IPS DF 19.7 (cell line): Measurements from ENCODE around the gene GYG2.
"Not testable (repeated sequence)": the region's sequence is repeated elsewhere in the genome, so short reads cannot be mapped to it uniquely, and the experiment has no call there.

ENCODE experiments used
- DNase-seq: peaks from one replicate; pipeline ENCODE4 v3.0.0-alpha.2; 2013; ENCODE audit warnings: low read depth, low spot score

Gene GYG2

DNA sequence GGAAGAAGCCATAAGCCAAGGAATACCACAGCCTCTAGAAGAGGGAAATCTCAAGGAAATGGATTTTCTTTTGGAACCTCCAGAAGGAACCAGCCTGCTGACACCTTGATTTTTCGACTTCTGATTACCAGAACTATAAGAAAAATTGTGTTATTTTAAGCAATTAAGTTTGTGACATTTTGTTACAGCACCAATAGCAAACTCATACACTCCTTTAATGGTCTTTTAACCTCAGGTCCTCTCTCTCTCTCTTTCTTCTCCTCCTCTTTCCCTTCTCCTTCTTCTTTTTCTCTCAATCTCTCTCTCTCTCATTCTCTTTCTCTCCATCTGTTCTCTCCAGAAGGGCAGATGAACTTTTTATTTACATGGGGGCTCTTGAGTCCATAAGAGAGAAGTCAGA lies 74.1 kb downstream of the GYG2 start:
- DNase-seq, result no peak

DNA sequence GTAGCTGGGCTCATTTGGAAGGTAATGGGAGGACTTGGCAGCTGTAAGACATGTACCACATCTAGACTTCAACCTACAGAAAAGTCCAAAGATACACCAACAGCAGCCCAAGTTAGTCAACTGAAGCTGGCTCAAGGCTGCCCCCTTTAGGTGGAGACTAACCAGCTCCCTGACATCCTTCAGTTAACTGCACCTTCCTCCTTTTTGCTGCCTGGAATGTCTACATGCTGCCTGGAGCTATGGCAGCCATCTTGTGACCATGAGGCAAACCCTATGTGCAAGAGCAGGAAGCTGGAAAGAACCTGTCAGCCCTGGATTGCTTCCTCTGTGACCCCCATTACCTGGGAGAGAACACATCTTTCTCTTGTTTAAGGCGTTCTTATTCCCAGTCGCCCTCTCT lies 74.6 kb downstream of the GYG2 start:
- DNase-seq, result no peak

DNA sequence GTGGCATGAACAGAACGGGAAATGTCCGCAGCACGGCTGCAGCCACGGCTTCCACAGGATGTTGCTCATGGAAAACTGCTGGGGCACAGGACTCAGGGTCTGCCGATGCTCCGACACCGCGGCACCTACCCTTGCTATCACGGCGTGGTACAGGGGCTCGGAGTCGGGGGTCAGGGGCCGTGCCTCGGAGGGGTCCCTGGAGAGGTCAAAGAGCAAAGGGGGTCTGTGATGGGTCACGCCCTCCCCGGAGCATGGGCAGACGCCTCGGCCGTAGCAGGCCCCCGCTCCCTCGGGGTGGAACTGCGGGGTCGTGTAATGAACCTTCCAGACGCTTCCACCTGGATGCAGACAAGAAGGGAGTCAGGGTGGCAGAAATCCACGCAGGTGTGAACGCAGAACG lies 78.6 kb downstream of the GYG2 start:
- DNase-seq, result no peak

DNA sequence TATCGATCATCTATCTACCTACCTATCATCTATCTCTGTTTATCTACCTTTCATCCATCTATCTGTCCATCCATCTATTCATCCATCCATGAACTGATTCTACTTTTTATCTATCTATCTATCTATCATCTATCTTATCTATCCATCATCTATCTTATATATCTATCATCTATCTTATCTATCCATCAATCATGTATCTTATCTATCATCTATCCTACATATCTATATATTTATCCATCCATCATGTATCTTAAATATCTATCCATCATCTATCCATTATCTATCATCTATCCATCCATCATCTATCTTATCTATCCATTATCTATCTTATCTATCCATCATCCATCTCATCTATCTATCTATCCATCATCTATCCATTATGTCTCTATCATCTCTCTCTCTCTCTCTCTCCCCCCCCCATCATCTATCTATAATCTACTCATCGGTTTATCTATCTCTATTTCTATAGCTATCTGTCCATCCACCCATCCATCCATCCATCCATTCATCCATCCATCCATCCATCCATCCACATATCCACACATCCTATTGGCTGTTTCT lies 79.5 kb downstream of the GYG2 start:
- DNase-seq, result no peak

DNA sequence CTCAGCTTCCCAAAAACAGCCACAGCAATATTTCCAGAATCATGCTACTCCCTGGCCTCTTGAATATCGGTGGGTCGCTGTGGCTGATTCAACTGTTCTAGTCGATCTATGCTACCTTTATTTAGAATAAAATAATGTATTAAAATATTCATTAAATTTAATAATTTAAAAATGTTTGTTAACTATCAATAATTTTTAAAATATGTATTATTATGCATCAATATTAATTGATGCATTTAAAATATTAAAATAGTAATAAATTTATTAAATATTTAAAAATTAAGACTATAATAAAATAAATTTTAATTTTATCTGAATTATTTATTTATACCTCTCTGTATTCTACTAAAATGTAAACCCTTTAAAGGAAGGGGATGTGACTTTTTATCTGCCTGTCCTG lies 81.4 kb downstream of the GYG2 start:
- DNase-seq, result no peak

DNA sequence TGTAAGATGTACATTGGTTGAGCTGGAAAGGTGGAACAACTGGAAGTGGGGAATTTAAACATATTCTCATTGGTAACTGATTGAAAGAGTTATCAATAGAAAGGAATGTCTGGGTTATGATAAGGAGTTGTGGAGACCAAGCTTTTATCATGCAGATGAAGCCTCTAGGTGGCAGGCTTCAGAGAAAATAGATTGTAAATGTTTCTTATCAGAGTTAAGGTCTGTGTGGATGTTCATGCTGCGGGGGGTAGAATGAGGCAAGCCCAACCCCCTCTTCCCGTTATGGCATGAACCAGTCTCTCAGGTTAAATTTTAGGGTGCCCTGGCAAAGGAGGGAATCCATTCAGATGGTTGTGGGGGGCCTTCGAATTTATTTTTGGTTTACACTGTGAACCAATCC lies 84.4 kb downstream of the GYG2 start:
- no peak for DNase-seq

DNA sequence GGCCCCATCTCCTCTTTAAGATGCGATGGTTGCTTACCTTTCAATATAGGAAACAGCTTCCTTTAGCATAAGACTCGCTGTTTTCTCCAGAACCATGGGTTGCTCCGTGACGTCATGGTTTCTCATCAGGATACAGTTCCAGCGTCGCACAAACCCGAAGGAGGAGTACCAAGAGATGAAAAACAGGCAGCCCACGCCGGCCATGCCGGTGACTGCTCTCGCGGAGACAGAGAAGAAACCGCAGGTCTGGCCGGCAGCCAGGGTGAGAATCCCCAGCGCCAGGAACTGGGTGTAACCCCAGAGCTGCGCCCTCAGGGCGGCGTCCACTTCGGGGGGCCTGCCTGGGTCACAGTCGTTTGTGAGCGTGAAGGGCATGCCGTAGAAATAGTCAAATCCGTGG lies 89.0 kb downstream of the GYG2 start:
- DNase-seq, result no peak

DNA sequence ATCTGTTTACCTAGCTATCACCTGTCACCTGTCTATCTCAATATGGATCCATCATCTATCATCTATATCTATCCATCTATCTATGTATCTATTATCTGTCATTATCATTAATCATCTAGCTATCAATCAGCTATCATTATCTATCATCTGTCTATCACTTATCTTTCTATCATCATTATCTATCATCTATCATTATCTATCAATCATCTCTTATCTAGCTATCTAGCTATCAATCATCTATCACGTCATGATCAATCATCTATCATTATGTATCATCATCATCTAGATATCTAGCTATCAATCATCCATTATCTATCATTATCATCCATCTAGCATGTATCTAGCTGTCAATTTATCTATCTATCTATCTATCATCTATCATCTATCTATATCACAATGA lies 92.5 kb downstream of the GYG2 start:
- DNase-seq, result no peak

DNA sequence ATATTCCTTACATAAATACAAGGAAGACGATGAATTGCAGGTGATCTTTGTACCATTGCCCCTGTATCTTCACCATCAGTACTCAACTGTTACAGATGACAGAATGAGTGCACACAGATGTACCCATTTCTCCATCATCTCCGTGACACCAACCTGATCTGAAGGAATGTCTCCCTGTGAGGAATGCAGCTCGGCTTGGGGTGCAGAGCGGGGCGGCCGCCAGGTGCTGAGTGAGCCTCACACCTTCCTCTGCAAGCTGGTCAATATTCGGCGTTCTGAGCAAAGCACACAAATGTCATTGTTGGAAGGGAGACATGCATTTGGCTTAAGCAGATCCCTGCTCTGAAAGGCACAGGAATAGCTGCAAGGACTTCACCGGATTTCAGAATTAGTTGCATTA lies 93.0 kb downstream of the GYG2 start:
- DNase-seq, result no peak

DNA sequence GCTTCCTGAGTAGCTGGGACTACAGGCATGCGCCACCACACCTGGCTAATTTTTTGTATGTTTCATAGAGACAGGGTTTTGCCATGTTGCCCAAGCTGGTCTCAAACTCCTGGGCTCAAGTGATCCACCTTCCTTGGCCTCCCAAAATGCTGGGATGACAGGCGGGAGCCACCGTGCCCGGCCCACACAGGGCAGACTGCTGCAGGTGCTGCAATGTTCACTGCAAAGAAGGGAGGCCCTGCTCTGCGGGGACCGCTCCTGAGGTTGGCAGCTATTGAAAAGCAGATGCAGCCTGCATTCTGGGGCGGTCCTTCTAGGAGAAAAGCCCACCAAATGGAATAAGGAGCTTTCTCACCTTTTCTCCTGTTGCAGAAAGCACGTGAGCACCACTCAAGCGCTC lies 95.4 kb downstream of the GYG2 start:
- no peak for DNase-seq

DNA sequence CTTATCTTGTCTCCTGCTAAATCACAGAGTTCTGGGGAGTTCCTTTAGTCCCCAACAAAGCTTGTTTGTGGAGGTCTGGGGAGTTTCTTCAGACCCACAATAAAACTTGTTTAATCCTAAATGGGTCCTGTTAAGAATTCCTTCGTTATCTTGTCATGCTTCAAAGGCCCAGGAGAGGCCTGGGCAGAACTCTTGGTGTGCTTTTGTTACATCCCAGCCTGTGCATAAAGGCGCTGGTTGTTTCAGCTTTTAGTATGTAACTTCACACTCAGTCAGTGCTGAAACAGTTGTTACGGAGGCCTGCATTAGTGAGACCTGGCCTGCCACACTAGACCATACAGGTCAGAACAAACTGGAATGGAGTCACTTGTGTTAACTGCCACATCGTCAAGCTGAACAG lies 97.5 kb downstream of the GYG2 start:
- not testable (repeated sequence) for DNase-seq

DNA sequence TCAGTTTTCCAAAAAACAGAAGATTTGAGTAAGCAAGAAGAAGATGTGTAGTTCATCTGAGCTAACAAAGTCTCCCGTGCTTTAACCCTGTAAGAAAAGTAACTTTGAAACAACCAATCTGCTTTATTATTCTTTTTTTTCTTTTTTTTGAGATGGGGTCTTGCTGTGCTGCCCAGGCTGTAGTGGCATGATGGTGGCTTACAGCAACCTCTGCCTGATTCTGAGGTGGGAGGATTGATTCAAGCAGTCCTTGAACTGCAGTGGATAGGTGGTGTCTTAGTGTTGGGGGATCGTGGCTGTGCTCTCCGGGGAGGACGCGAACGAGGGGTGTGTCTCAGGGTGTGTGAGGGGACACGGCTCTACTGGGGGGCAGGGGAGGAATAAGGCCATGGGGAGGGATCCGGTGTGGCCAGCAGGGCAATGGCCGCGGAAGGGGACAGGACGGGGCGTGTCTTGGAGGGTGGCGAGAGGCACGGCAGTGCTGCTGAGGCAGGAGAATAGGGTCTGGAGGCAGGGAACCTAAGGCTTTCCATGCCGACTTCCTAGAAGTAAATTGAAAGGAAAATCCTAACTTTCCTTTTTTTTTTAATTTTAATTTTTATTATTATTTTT lies 98.0 kb downstream of the GYG2 start:
- no peak for DNase-seq

DNA sequence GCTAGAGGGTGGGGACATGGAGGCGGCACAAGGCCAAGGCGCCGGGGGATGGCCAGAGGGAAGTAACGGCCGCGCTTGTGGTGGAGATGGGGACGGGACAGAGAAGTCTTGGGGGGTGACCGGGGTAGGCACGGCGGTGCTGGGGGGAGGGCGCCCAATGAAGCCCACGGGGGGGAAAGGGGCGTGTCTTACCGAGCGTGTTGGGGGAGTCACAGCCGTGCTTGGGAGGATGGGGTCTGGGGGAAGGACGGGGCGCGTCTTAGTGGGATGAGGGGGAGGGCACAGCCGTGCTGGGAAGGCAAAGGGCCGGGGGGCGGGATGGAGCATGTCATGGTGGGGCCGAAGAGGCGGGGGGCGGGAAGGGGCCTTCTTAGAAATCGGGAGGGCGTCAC lies 99.5 kb downstream of the GYG2 start:
- DNase-seq, result no peak

DNA sequence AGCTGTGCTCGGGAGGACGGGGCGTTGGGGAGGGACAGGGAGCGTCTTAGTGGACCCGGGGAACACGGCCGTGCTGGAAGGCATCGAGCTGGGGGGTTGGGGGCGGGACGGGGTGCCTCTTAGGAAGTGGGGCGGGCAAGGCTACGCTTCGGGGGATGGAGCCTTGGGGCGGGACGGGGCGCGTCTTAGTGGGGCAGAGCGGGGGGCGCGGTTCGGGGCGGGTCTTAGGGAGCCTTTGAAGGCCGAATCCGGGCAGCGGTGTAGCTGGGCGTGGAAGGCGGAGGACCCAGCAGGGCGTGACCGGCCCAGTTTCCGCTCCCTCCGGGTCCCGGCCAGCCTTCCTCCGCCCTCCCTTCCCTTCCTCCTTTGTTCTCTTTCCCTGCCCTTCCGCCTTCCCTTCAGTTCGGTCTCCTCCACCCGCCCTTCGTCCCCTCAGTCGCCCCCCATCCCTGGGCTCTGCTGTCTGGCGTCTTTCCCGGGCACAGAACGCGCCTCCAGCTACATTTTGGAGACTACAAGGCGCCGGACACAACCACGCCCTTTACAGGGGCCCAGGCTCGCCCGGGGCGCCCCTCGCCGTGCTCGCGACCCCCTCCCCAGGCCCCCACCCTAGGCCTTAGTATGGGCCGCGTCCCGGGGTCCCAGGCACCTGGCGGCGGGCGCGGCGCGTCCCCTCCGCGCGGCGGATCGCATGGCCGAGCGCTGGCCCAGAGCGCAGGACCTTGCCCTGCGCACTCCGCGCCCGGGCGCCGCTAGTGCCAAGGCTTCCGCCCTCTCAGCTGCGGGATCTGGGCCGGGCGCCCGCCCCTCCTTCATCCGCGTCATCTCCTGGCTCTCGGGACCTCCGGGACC lies 100.1 kb downstream of the GYG2 start, which contains the start of gene ARSD:
Gene ARSD, minus strand, starts transcription at position 757 of the 852 bp plus-strand sequence. Its CDS starts 64 bp downstream, at position 693.
- DNase-seq, result no peak

DNA sequence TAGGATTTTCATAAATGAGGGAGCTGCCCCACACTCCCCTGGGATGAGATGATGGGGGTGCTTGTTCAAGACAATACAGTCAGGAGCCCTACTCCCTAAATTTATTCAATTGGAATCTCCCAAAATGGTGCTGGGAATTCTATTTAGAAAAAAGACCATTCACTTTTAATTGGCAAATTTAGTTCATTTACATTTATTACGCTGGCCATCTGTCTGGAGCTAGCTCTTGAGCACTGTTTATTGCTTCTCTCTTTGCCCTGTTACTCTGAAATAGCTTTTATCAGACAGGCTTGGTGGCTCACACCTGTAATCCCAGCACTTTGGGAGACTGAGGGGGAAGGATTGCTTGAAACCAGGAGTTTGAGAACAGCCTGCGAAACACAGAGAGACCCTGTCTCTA lies 102.4 kb downstream of the GYG2 start:
- DNase-seq, result no peak

DNA sequence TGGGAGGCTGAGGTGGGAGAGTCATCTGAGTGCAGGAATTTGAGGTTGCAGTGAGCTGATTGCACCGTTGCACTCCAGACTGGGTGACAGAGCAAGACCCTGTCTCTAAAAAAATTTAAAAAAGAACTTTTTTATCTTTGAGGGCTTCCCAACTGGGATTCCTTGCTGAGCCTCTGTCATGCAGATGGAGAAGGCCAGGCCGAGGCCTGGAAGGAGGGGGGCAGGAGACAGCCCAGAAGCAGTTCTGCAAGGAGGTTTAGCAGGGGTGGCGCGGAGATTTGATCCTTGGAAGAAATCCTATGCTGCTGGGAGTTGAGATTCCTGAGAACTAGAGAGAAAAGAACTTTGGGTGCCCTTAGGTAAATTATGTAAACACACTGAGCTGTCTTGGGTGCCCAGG lies 102.9 kb downstream of the GYG2 start:
- DNase-seq, result no peak
